HG03097 (cell line): Measurements from ENCODE around the gene SPTAN1.

Experiments used
- ATAC-seq: cut with Tn5 transposase; IDR thresholded peaks from one replicate; pipeline ENCODE4 v1.9.1; 2021; ENCODE audit not compliant: unreplicated experiment, low FRiP score

The SPTAN1 gene

GRCh38 chr9:128595471-128595870 lies 43.1 kb downstream of the SPTAN1 start:
- no peak for ATAC-seq

- no peak for ATAC-seq
Observed at GRCh38 chr9:128600099-128600498, 47.7 kb downstream of the SPTAN1 start.

GRCh38 chr9:128603697-128604096 lies 51.3 kb downstream of the SPTAN1 start:
- ATAC-seq = no peak

- no peak for ATAC-seq
Observed at GRCh38 chr9:128607642-128608350, 55.4 kb downstream of the SPTAN1 start.

GRCh38 chr9:128610897-128611296 lies 58.5 kb downstream of the SPTAN1 start:
- ATAC-seq = no peak

- no peak for ATAC-seq
Observed at GRCh38 chr9:128611600-128612394, 59.4 kb downstream of the SPTAN1 start.

- no peak for ATAC-seq
Observed at GRCh38 chr9:128614728-128615127, 62.3 kb downstream of the SPTAN1 start.

- no peak for ATAC-seq
Observed at GRCh38 chr9:128615571-128615970, 63.2 kb downstream of the SPTAN1 start.

GRCh38 chr9:128617943-128618342 lies 65.6 kb downstream of the SPTAN1 start:
- no peak for ATAC-seq

GRCh38 chr9:128619127-128619526 lies 66.7 kb downstream of the SPTAN1 start:
- no peak for ATAC-seq

GRCh38 chr9:128619779-128620178 lies 67.4 kb downstream of the SPTAN1 start:
- ATAC-seq = no peak

- no peak for ATAC-seq
Observed at GRCh38 chr9:128621730-128622455, 69.5 kb downstream of the SPTAN1 start.

GRCh38 chr9:128624566-128624965 lies 72.2 kb downstream of the SPTAN1 start:
- no peak for ATAC-seq

GRCh38 chr9:128625391-128626146 lies 73.2 kb downstream of the SPTAN1 start:
- no peak for ATAC-seq

- no peak for ATAC-seq
Observed at GRCh38 chr9:128626181-128626580, 73.8 kb downstream of the SPTAN1 start.

GRCh38 chr9:128627127-128627715 lies 74.8 kb downstream of the SPTAN1 start:
- no peak for ATAC-seq

GRCh38 chr9:128627906-128628305 lies 75.5 kb downstream of the SPTAN1 start:
- no peak for ATAC-seq

GRCh38 chr9:128628471-128629048 lies 76.2 kb downstream of the SPTAN1 start:
- ATAC-seq = no peak

GRCh38 chr9:128629136-128629535 lies 76.7 kb downstream of the SPTAN1 start:
- ATAC-seq = no peak
